Activated CD4-positive, CD25-positive, alpha-beta regulatory T cell treated with anti-CD3 and anti-CD28 coated beads, Interleukin-2, amount 50 U/mL, for 72 hours (primary cell): ENCODE data around the gene CHD1L.
"Not testable (repeated sequence)": the region's sequence is repeated elsewhere in the genome, so short reads cannot be mapped to it uniquely, and the experiment has no call there.

Experiments used
- DNase-seq: peaks from one replicate; pipeline ENCODE4 v3.0.0; 2021

CHD1L gene

GRCh38 chr1:147242449-147243227 lies at the start of gene CHD1L:
Gene CHD1L, plus strand, starts transcription at chr1:147242684. Its CDS starts 20 bp downstream, at chr1:147242704.
- peak; percentile 93 for DNase-seq

GRCh38 chr1:147197324-147197723 lies 45.2 kb upstream of the CHD1L start:
- not testable (repeated sequence) for DNase-seq

DNA sequence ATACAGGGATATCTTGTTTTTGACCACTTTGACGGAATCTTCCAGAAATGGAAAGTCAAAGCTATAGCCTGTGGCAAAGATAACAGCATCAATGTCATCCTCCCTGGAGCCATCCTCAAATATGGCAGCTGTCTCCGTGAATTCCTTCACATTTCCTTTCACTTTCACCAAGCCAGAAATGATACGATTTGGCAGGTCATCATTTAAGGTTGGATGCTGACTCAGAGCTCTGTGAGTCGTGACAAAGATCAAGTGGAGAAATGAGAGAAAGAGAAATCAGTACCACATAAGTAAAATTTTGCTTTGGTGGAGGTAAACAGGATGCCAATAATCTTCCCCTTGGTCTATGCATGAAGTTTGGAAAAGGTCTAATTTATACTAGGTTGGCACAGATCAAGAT lies 41.2 kb upstream of the CHD1L start:
- DNase-seq = no peak

- no peak for DNase-seq
Observed at GRCh38 chr1:147201786-147202185, 40.7 kb upstream of the CHD1L start.

GRCh38 chr1:147202576-147202975 lies 39.9 kb upstream of the CHD1L start:
- DNase-seq = no peak

GRCh38 chr1:147204080-147204479 lies 38.4 kb upstream of the CHD1L start:
- no peak for DNase-seq

- DNase-seq = no peak
Observed at GRCh38 chr1:147207192-147207591, 35.3 kb upstream of the CHD1L start.

GRCh38 chr1:147208619-147209018 lies 33.9 kb upstream of the CHD1L start:
- DNase-seq = no peak

DNA sequence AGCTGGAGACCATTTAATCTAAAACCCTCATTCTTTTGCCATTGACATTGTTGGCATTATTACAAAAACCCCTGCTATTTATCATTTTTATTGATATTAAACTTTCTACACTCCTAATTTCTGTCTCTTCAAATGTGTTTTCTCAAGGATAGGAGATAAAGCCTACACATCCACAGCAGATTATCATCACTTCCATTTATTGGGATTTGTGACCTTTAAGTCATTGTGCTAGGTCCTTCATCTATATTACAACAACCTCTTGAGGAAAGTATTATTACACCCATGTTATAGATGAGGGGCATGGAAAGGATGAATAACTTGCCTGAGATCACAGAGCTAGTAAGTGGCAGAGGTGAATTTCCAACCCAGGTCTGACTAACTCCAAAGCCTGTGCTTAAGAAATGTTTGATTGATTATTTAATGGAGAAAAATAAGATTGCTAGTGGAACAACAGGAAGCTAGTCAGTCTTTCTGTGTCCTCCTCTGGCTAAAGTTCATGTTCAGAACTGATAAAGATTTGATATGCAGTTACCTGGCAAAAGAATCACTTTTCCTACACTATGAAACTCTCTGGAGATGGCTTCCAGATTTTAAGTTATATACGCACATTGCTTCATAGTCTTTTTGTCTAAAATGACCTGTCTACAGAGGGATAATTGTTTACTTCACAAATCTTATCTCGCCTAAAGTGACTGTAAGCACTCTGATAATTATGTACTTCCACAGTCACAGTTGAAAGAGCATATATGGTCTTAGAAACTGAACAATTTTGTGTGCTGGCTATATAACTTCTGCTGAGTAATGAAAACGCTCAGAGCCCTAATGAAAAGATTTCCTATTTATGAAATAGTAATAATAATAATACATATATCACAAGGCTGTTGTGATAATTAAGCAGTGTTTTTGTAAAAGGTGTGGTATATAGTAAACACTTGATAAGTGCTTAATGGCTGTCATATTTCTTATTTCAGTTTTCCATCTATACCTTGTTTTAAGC lies 32.4 kb upstream of the CHD1L start:
- DNase-seq = no peak

DNA sequence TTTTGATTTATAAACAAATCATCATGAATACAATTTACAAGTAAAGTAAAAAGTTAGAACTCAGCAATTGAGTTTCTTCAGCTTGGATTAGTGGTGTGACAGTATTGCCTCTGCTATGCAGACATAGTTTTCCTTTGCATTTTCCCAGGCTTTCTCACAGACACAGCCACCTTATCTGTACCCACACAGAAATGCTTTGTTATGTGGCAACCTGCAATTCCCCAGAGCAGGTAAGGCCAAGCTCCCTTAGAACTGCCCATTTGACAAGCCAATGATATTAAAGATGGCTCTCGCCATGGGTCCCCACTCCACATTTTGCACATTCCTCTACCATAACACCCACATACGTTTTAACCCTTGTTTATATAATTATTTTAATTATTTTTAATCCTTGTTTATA lies 31.5 kb upstream of the CHD1L start:
- DNase-seq = no peak

GRCh38 chr1:147211577-147211976 lies 30.9 kb upstream of the CHD1L start:
- no peak for DNase-seq

DNA sequence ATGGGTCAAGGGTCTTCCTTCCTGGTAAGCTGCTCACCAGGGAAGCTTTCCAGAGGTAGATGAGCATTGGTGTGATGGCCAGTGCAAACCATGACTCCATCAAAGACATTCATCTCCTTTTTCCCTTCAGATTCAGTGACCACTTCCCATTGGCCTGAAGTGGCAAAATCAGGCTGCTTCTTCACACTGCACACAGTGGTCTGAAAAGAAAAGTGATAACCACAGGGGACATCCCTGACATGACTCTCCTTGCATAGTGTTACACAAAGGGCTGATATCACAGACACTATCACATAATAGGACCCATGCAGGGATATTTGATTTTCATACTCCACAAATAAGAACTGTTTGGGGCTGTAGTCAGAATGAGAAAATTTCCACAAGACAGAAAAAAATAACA lies 29.2 kb upstream of the CHD1L start:
- DNase-seq = no peak

DNA sequence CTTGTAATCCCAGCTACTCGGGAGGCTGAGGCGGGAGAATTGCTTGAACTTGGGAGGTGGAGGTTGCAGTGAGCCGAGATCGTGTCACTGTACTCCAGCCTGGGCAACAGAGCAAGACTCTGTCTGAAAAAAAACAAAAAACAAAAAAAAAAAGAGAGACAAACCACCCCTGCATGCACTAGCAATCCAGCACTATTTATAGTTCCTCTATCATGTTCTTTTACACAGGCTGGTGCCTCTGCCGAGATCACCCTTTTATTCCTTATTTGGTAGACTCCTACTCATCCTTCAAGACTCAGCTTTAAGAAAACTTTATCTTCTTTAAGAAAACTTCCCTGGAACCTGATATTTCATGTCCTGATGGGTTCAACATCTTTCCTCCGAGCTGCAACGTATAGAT lies 28.2 kb upstream of the CHD1L start:
- no peak for DNase-seq

DNA sequence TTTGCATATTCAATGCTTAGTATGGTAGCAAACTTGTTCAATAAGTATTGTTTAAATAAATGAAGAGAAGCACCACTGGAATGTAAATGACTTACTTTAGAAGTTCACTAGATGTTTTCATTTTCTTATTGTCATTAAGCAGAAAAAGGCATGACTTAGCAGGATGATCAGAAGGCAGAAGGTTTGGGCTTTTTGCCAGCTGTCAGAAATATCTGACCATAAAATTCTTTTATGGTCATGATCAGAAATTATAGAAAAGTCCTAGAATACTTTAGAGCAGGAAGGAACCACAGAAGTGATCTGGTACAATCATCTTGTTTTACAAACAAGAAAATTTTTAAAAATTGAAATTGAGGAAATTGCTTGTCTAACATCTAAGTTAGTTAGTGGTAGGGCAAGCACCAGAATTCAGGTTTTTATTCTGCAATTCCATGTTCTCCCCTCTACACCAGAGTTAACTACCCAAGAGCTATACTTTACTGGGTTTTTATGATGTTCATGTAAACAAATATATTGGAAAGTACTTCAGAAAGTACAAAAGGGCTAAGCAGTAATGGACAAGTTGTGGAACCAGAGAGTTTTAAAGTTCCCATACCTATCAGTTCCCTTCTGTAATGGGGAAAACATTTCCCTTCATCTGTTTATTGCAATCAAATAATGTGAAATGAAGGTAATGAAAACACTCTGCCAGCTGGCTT lies 27.5 kb upstream of the CHD1L start:
- DNase-seq = no peak

GRCh38 chr1:147215540-147215916 lies 27.0 kb upstream of the CHD1L start:
- no peak for DNase-seq

DNA sequence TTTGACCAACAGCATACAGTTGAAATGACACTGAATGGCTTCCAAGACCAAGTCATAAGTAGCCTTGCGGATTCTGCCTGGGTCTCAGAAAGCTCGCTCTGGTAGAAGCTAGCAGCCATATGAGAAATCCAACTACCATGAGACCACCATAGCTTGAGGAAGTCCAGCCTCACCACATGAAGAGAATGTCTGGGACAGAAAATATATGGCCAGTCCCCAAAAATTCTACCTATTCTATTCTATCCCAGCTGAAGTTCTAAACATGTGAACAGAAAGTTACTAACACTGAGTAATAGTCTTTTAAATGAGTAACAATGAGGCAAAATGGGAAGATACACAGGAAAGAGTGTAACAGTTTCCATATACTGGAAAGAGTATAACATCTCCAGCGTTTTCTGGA lies 26.4 kb upstream of the CHD1L start:
- DNase-seq = no peak

- DNase-seq = no peak
Observed at GRCh38 chr1:147217141-147217540, 25.3 kb upstream of the CHD1L start.

GRCh38 chr1:147218606-147219005 lies 23.9 kb upstream of the CHD1L start:
- no peak for DNase-seq

- DNase-seq = no peak
Observed at GRCh38 chr1:147223740-147224615, 18.5 kb upstream of the CHD1L start.

DNA sequence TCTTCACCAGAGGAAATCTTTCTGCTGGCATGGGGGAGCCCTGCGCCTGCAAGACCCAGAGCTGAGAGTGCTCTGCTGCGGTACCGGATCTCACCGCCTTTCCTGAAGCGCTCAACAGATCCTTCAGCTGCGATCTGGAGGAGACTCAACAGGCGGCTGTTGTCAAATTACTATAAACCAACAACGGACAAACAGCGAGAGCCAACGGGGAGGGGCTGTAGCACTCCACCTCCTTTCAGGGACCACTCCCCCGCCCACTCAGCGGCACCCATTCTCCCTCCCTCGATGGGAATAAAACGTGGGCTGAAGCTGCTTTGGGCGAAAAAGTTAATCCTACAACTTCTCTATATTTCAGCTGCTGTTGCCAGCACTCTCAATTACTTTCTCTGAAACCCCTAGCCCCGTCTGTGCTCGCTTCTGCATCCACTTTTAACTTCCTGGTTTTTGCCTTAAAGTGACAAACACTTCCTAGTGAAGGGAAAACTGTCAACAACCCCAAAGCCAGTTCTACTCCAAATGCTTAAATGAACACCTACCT lies 17.2 kb upstream of the CHD1L start, which contains the start of gene FMO5:
TSS of gene FMO5 (minus strand) at position 147 of the 538 bp plus-strand sequence. CDS start 310 bp downstream, outside the sequence.
- peak; percentile 42 for DNase-seq

GRCh38 chr1:147231032-147231431 lies 11.5 kb upstream of the CHD1L start:
- DNase-seq = not testable (repeated sequence)

DNA sequence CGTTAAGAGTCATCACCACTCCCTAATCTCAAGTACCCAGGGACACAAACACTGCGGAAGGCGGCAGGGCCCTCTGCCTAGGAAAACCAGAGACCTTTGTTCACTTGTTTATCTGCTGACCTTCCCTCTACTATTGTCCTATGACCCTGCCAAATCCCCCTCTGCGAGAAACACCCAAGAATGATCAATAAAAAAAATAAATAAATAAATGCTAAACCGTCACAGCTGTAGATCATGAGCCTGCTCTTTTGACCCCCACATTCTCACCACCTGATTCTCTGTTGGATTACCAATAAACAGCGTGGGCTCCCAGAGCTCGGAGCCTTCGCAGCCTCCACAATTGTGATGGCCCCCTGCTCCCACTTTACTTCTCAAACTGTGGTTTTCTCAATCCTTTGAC lies 8.6 kb upstream of the CHD1L start:
- DNase-seq = not testable (repeated sequence)
